GM19455 (cell line): ENCODE results near the gene IGF2.
"Not testable (repeated sequence)": the region's sequence is repeated elsewhere in the genome, so short reads cannot be mapped to it uniquely, and the experiment has no call there.

ENCODE experiments used
- ATAC-seq: cut with Tn5 transposase; IDR thresholded peaks from one replicate; pipeline ENCODE4 v1.9.1; 2021; ENCODE audit not compliant: unreplicated experiment

Gene IGF2

GRCh38 chr11:2124736-2125484 is 14.3 kb downstream of the IGF2 start:
- ATAC-seq, result not testable (repeated sequence)

- ATAC-seq, result no peak
Measured at GRCh38 chr11:2123628-2123960, 15.6 kb downstream of the IGF2 start.

GRCh38 chr11:2122907-2123627 is 16.1 kb downstream of the IGF2 start:
- ATAC-seq, result no peak

DNA sequence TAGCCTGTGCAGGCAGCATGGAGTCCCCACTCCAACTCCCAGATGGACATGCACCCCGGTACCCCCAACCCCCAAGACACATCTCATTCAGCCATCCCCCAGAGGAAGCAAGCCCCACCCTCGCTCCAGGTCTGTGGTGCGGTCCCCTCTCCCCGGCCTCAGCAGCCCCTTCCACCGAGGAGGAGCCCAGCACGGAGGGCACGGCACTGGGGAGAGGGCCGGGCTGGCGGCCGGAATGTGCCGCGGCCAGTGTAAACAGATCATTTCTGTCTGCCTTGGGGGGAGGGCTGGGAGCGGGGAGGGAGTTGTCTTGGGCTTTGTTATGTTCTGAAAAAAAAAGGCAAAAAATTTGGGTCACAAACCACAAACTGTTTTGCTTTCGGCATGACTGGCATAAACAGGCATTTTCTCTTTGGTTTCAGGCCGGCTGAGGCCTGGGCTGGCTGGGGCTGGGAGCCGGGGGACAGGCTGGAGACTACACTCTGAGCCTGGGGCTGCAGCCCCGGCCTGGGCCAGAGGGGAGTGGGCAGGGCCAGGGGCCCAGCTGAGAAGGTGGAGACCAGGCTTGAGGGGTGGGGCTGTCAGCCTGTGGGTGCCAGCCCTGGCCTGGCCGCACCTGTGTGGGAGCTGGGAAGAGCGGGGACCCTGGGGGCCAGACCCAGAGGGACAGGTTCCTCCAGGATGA is 16.8 kb downstream of the IGF2 start:
- ATAC-seq, result no peak

DNA sequence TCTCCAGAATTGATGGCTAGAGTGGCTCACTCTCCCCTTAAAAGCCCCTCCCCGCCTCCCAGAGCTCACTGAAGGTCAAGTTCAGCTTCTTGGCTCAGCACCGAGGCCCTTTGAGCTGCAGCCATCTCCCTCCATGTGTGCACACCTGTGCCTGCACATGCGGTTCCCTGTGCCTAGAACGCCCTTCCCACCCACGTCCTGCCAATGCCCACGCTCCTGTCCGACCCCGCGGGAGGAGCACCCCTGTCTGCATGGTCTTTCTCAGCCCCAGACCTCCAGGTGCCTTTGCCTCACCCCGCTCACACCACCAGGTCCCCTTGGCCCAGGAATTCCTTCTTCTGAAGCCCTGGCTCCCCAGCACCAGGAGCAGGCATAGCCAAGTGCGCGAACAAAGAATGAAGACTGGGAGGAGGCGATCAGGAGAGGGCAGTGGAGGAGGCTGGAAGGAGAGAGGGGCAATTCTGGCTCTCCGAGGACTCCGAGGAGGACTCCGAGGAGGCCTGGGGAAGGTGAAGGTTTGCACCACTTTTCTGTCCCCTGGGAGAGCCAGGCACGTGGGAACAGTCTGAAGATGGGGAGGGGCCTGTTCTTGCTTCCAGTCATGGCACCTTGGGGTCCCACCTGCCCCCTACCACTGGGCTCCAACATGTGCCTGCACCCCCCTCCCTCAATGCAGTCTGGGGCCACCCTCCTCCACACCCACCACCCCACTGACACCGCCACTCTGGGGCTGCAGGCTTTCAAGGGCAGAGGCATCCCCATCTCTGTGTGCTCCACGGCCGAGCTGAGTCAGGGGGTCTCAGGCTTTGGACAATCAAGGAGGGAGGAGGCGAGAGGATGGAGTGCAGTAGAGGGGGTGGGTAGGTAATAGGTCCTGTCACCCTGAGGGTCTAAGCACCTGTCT is 17.7 kb downstream of the IGF2 start:
- no peak for ATAC-seq

GRCh38 chr11:2120359-2121100 is 18.7 kb downstream of the IGF2 start:
- ATAC-seq, result no peak

DNA sequence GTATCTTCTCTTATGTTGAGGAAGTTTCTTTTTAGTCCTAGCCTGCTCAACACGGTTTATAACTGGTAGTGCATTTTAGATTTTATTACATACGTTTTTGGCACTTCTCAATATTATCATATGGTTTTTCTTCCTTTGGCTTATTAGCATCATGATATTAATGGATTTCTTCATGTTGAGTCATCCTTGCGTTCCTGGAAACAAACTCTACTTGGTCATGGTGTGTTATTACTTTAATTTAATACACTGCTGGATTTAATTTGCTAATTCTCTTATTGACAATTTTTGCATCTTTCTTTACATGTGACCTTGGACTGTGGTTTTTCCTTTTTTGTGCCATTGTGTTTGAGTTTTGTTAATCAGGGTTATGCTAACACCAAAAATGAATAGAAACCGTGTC is 20.5 kb downstream of the IGF2 start:
- ATAC-seq, result no peak

GRCh38 chr11:2116680-2117079 is 22.5 kb downstream of the IGF2 start:
- ATAC-seq, result no peak

- no peak for ATAC-seq
Measured at GRCh38 chr11:2115308-2115707, 23.9 kb downstream of the IGF2 start.

- ATAC-seq, result no peak
Measured at GRCh38 chr11:2114430-2115241, 24.6 kb downstream of the IGF2 start.

GRCh38 chr11:2113776-2114175 is 25.4 kb downstream of the IGF2 start:
- ATAC-seq, result no peak

GRCh38 chr11:2110521-2110920 is 28.7 kb downstream of the IGF2 start:
- no peak for ATAC-seq

DNA sequence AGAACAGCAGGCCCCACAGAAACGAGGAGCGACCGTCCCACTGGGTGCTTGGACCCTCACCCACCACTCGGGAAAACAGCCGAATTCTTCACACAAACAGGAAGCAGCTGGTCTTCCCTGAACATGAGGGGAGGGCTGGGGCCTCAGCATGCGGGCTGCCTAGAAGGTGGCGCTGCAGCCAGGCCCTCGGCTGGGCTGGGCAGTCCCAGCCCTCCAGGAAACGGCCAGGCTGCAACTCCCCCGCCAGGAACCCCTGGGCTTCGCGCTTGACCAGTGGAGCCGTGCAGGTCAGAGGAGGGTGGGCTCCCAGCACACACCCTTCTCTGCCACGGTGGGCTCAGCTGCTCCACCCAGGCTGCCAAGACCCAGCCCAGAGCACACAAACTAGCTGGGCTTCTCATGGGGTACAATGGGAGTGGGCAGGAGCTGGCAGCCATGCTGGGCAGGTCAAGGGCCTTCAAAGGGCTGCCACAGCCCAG is 29.6 kb downstream of the IGF2 start:
- no peak for ATAC-seq

DNA sequence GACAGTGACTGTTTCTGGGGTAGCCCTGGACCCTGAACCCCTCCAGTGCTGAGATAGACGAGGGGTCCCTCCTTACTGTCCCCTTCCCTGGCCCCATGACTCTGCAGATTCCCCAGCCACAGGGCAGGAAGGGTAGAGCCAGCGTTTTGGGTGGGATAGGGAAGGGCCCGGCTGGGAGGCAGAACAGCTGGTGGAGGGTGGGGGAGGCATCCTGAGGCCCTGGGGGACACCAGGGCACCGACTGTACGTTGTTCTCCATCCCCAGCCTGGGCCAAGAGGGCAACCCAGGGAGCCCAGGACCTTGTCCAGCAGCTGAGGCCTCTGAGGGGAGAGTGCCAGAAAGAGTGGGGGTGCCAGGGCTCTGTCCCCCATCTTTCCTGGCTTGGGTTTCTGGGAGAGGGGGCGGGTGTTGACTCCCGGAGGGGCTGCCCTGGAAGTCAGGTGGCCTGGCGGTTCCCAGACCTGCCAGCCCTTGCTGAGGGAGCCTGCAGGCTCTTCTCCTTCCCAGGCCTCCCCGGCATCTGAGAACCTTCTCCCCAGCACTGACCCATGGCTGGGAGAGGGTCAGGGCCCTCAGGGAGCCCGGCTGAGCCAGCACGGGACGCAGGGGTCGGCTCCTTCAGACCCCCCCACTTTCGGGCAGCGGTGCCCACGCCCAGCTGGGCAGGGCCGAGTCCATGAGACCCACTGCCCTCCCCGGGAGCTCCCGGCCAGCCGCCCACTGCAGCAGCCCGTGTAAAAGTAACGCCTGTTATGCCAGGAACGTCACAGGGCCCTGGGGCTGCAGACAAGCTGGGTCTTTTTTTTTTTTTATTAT is 30.3 kb downstream of the IGF2 start:
- ATAC-seq, result no peak

DNA sequence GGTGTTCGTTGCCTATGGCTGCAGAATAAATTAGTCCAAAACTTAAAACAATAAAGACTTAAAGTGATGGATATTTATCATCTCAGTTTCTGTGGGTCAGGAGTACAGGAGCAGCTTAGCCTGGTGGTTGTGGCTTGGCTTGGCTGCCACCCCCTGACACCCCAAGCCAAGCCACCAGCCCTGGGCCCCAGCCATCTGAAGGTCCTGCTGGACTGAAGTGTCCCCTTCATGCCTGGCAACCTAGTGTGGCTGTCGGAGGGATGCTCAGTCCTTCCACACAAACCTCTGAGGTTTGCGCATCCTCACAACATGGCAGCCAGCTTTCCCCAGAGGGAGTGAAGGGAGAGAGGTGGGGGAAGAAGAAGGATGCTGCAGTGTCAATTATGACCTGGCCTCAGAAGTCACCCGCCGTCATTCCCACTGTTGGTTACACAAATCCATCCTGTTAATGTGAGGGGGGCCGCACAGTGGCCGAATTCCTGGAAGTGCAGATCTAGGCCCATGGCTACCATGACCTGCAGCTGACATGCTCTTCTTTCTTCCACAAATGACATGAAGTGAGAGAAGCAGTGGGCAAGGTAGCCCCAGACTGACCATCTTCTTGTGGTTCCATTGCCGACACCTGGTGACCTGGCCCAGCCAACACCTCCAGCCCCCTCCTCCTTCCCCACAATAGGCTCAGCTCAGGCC is 31.1 kb downstream of the IGF2 start:
- no peak for ATAC-seq

DNA sequence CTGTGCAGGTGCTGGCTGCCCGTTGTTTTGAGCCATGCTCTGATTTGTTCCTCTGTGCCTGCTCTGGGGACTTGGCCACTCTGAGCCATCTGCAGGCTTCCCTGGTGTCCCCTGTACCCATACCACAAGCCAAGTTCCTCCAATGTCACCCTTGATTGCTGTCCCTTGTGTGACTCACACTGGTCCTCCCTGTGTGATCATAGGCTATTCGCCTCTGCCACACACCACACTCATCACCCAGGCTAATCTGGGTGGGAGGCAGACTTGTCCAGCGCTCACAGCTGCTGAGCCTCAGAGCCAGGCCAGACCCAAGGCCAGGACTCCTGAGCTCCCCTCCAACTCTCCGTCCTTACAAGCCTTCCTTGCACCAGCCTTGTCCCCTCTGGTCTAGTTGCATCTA is 31.7 kb downstream of the IGF2 start:
- no peak for ATAC-seq

DNA sequence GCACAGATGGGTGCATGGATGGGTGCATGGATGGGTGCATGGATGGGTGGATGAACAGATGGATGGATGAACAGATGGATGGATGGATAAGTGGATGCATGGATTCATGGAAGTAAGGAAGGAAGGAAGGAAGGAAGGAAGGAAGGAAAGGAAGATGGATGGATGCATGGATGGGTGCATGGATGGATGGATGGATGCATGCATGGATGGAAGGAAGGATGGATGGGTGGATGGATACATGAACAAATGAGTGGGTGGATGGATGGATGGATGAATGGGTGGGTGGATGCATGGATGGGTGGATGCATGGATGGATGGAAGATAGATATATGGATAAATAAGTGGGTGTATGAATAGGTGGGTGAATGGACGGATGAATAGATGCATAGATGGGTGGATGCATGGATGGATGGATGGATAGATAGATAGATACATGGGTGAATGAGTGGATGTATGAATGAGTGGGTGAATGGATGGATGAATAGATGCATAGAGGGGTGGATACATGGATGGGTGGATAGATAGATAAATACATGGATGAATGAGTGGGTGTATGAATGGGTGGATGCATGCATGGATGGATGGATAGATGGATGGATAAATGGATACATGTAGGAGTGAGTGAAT is 32.5 kb downstream of the IGF2 start:
- no peak for ATAC-seq

GRCh38 chr11:2105511-2105910 is 33.7 kb downstream of the IGF2 start:
- ATAC-seq, result no peak
